RWPE1 (cell line): ENCODE data around the gene SOD2.
"Not testable (repeated sequence)": the region's sequence is repeated elsewhere in the genome, so short reads cannot be mapped to it uniquely, and the experiment has no call there.

Experiments used
- CTCF ChIA-PET: fragments of 350-600 bp; sonication (Branson Sonifier 250); formaldehyde crosslinking; extraction: SDS; loops from one replicate; lab custom pipeline; 2021; lab: Yijun Ruan, JAX
- POLR2A ChIA-PET: fragments of 400-600 bp; formaldehyde crosslinking; extraction: SDS; loops from one replicate; lab custom pipeline; 2020; ENCODE audit warnings: antibody characterized with exemption; ENCODE audit not compliant: low non-redundant PET; lab: Yijun Ruan, JAX
- DNase-seq: peaks from one replicate; pipeline ENCODE4 v3.0.0; 2012; ENCODE audit warnings: low spot score
- H3K27ac ChIP-seq: fragments of 450-650 bp; 2 replicates; pipeline ENCODE4 v1.5.1; 2017
- CTCF ChIP-seq: fragments of 450-650 bp; conservative IDR thresholded peaks from 2 replicates; pipeline ENCODE4 v1.5.1; 2017; ENCODE audit warnings: low read depth, mild to moderate bottlenecking

SOD2 gene

GRCh38 chr6:159693128-159693893 lies at the start of gene SOD2:
Gene SOD2, minus strand, starts transcription at chr6:159693241. Its CDS starts 74 bp downstream, at chr6:159693167.
- CTCF ChIA-PET: interaction anchor here (1.0 kb wide), 1 partner anchor 34 kb away, joined by 4 read pairs; the partner anchor contains the start of gene WTAP
- no peak for TF ChIP-seq CTCF
- H3K27ac ChIP-seq: peak within 1 kb of the TSS; percentile 92
- peak; percentile 84 for DNase-seq
- POLR2A ChIA-PET: interaction anchor here (0.7 to 1.3 kb wide), 2 partner anchors 33 to 757 kb away, joined by 3 to 6 read pairs; no protein-coding TSS in a partner anchor

DNA sequence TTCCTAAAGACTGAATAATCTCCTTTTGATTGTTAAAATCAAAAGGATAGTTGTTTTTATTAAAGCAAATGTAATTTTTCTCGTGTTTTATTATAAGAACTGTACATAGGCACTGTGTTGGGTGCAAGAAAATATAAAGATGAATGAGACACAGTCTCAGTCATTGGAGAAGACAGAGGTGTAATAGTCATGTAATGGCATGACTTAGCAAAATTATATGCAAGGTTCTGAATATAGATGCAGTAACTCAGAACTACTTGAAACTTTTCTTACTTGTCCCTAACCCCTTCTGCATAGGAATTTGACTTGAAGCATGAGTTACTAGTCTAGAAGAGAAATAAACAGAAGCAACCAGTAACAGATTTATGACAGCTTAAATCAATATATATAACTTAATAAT lies 49.1 kb upstream of the SOD2 start:
- POLR2A ChIA-PET: interaction anchor here (1.1 kb wide), 1 partner anchor 20 kb away, joined by 3 read pairs; the partner anchor contains the start of gene ACAT2
- CTCF ChIA-PET: no interaction called here
- H3K27ac ChIP-seq: no peak overlapping the region
- DNase-seq: no peak
- no peak for TF ChIP-seq CTCF

- ChIA-PET POLR2A (no interaction called here), CTCF (no interaction called here)
- DNase-seq: no peak
- no peak for TF ChIP-seq CTCF
- no peak overlapping the region for H3K27ac ChIP-seq
Observed at GRCh38 chr6:159739341-159739740, 46.3 kb upstream of the SOD2 start.

- ChIA-PET POLR2A (no interaction called here), CTCF (interaction anchor here (0.6 to 0.7 kb wide), 2 partner anchors 27 to 60 kb away, joined by 4 to 7 read pairs; no protein-coding TSS in a partner anchor)
- H3K27ac ChIP-seq: no peak overlapping the region
- TF ChIP-seq CTCF: no peak
- no peak for DNase-seq
Observed at GRCh38 chr6:159736908-159737307, 43.9 kb upstream of the SOD2 start.

GRCh38 chr6:159733395-159733794 lies 40.4 kb upstream of the SOD2 start:
- CTCF ChIA-PET, DNase-seq, H3K27ac ChIP-seq, POLR2A ChIA-PET: not testable (repeated sequence)

GRCh38 chr6:159732550-159732949 lies 39.5 kb upstream of the SOD2 start:
- DNase-seq, POLR2A ChIA-PET, CTCF ChIA-PET: not testable (repeated sequence)
- H3K27ac ChIP-seq: peak overlapping the region; percentile 30; the same call in 1 of the 2 replicates

DNA sequence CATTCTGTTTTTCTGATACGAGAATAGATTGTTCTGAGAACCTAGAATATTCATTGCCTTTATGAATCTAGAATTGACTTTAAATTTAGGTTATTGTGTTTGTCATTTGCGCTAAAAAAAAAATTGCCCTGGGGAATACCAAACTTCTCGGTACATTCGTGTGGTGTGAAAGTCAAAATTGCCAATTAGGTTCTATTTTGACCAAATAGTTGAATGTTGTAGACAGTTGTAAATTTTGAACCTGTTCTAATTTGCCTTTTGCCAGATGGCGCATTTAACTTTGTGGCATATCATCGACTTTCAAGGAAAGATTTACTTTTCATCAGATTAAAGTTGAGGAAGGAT lies 37.3 kb upstream of the SOD2 start:
- DNase-seq: no peak
- no peak for TF ChIP-seq CTCF
- no peak overlapping the region for H3K27ac ChIP-seq
- POLR2A ChIA-PET: no interaction called here
- CTCF ChIA-PET: no interaction called here
